EL (cell line): ENCODE measurements around the gene PLAGL1.
"Not testable (repeated sequence)": the region's sequence is repeated elsewhere in the genome, so short reads cannot be mapped to it uniquely, and the experiment has no call there.

Experiments
- DNase-seq: peaks from one replicate; pipeline ENCODE4 v3.0.0-alpha.2; 2016

The PLAGL1 gene, protein sequence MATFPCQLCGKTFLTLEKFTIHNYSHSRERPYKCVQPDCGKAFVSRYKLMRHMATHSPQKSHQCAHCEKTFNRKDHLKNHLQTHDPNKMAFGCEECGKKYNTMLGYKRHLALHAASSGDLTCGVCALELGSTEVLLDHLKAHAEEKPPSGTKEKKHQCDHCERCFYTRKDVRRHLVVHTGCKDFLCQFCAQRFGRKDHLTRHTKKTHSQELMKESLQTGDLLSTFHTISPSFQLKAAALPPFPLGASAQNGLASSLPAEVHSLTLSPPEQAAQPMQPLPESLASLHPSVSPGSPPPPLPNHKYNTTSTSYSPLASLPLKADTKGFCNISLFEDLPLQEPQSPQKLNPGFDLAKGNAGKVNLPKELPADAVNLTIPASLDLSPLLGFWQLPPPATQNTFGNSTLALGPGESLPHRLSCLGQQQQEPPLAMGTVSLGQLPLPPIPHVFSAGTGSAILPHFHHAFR

GRCh38 chr6:144008120-144008811 lies at the start of gene PLAGL1:
Gene PLAGL1, minus strand, starts transcription at chr6:144008259. Its CDS starts 60,123 bp downstream, at chr6:143948136.
- DNase-seq = peak; percentile 78

DNA sequence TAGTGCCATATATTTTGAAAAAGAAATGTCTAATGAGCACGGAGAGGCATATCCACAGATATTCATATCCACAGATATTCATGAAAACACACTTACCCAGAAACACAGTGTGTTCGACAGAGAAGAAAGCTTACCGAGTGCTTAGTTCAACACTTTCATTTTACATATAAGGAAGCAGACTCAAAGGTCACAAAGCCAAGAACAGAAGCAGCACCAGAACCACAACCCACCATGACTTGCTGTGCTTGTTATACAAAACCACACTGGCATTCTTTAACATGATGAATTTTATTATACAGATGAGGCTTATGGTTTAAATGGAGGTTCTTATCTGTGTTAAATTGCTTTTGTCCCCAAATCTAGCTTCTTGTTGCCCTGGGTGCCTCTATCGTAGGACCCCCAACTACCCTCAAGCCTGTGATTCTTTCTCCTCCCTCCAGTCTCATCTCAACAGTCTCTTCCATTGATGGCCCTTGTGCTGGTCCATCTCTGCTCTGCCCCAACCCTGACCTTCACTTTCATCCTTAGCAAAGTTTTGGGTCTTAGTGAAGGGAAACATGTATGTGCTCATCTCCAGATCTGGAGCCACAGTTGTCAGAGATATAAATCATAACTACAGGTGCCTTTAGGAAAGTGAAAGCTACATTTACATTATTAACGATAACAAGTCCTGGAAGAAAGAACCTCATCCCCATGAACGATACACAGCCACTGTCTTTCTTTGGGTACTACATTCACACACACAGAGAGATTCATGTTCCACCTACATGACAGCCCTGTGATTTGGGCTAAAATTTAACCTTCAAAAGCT lies 47.3 kb upstream of the PLAGL1 start:
- no peak for DNase-seq

- DNase-seq = no peak
Measured at GRCh38 chr6:144053601-144054000, 45.5 kb upstream of the PLAGL1 start.

DNA sequence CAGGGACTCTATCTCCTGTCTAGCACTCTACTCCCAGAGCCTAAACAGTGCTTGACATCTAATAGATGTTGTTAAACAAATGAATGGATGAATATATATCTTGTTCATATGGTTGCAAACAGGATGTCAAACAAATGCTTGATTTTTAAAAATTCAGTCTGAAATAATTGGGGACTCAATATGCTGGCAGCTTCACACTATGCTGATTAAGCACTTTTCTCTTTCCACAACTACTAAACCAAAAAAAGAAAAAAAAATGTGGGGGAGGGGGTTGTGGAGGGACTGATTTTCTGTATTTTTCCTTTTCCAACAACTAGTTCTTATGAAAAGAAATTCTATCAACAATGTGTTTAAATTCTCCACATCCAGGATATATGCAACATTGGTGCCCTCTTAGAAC lies 44.4 kb upstream of the PLAGL1 start:
- DNase-seq = no peak

DNA sequence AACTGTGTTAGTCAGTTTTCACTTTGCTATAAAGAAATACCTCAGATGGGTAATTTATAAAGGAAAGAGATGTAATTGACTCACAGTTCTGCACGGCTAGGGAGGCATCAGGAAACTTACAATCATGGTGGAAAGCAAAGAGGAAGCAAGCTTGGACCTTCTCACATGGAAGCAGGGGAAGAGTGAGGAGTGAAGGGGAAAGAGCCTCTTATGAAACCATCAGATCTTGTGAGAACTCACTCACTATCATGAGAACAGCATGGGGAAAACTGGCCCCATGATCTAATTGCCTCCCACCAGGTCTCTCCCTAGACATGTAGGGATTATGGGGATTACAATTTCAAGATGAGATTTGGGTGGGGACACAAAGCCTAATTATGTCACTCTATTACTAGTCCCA lies 41.3 kb upstream of the PLAGL1 start:
- DNase-seq = no peak

GRCh38 chr6:144047688-144048087 lies 39.6 kb upstream of the PLAGL1 start:
- DNase-seq = no peak

DNA sequence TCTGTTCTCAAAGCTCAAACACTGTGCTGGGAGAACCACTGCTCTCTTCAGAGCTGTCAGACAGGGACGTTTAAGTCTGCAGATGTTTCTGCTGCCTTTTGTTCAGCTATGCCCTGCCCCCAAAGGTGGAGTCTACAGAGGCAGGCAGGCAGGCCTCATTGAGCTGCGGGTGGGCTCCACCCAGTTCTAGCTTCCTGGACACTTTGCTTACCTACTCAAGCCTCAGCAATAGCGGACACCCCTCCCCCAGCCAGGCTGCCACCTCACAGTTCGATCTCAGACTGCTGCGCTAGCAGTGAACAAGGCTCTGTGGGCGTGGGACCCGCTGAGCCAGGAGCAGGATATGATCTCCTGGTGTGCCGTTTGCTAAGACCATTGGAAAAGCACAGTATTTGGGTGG lies 38.6 kb upstream of the PLAGL1 start:
- DNase-seq = not testable (repeated sequence)

GRCh38 chr6:144044989-144045388 lies 36.9 kb upstream of the PLAGL1 start:
- not testable (repeated sequence) for DNase-seq

DNA sequence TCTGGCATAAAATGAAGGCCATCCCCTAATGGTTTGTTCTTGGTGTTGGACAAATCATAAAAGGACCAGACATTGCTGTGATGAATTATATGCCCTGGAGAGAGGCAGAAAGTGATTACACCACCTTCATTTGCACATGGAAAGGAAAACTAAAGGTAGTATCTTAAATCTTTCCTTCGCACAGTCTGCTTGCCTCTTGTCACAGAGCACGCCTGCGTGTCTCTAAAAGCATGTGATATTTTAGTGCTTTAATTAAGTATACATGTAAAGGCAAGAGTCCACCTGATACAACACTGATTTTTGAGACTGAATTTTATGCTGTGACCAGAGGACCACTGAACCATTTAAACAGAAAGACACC lies 28.8 kb upstream of the PLAGL1 start:
- DNase-seq = no peak

- peak; percentile 41 for DNase-seq
Measured at GRCh38 chr6:144036064-144036834, 28.2 kb upstream of the PLAGL1 start.

- no peak for DNase-seq
Measured at GRCh38 chr6:144035416-144035815, 27.4 kb upstream of the PLAGL1 start.

- peak; percentile 78 for DNase-seq
Measured at GRCh38 chr6:144033816-144034735, 26.0 kb upstream of the PLAGL1 start.

DNA sequence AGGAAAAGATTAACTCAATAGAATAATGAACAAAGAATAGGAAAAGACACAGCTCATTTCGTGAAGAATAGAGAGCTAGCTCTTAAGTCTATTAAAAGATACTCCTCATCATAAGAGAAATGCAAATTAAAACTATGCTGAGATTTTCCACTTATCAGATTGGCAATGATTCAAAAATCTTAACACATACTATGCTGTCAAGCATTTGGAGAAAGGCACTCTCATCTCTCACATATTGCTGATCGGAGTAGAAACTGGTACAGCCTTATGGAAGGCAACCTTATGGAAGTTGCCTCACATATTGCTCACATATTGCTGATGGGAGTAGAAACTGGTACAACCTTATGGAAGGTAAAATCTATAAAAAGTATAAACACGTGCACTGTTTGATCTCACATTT lies 21.4 kb upstream of the PLAGL1 start:
- no peak for DNase-seq

GRCh38 chr6:144027932-144028587 lies 20.0 kb upstream of the PLAGL1 start:
- no peak for DNase-seq

GRCh38 chr6:144023216-144023615 lies 15.2 kb upstream of the PLAGL1 start:
- DNase-seq = no peak

GRCh38 chr6:144019929-144020328 lies 11.9 kb upstream of the PLAGL1 start:
- DNase-seq = no peak

- no peak for DNase-seq
Measured at GRCh38 chr6:144017166-144018094, 9.4 kb upstream of the PLAGL1 start.

DNA sequence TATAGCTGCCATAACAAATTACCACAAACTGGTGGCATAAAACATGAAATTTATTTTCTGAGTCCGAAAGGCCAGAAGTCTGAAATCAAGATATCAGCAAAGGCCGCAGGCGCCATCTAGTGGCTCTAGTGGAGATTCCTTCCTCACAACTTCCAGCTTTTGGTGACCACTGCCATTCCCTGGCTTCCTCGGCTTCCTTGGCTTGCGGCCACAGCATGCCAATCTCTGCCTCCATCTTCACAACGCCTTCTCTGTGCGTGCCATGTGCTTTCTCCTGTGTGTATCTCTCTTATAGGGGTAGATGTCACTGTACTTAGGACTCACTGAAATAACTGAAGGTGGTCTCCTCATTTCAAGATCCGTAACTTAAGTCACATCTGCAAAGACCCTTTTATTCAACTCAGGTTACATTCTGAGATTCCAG lies 5.4 kb upstream of the PLAGL1 start:
- DNase-seq = peak; percentile 88

GRCh38 chr6:144012534-144012933 lies 4.5 kb upstream of the PLAGL1 start:
- peak; percentile 56 for DNase-seq

DNA sequence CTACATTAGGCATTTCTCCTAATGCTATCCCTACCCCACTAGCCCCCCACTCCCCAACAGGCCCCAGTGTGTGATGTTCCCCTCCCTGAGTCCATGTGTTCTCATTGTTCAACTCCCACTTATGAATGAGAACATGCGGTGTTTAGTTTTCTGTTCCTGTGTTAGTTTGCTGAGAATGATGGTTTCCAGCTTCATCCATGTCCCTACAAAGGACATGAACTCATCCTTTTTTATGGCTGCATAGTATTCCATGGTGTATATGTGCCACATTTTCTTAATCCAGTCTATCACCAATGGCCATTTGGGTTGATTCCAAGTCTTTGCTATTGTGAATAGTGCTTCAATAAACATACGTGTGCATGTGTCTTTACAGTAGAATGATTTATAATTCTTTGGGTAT lies 1.6 kb upstream of the PLAGL1 start:
- DNase-seq = not testable (repeated sequence)
